ENCODE results near the gene CDC14B.
A peak's percentile ranks its signal among the peaks of the same experiment; 100 is the strongest.

The CDC14B gene

DNA sequence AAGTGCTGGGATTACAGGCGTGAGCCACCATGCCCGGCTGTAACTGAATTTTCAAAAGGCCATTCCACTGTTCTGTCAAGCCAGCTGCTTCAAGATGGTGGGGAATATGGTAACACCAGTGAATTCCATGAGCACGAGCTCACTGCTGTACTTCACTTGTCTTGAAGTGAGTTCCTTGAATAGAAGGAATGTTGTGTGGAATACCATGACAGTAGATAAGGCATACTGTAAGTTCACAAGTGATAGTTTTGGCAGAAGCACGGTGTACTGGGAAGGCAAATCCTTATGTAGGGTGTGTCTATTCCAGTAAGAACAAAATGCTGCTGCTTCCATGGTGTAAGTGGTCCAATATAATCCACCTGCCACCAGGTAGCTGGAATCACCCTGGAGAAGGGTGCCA, 42.1 kb upstream of the CDC14B start:
- Histone ChIP-seq H3K4me3 (ENCODE audit: control insufficient read depth in 1 of 7, extremely low read depth in 1 of 7, insufficient read depth in 4 of 7, low read depth in 2 of 7, low read length in 6 of 7) (no peak overlapping the region), H3K9me3 (ENCODE audit: control extremely low read depth in 1 of 5, control insufficient read depth in 4 of 5, insufficient read depth in 2 of 5, low read depth in 1 of 5, low read length in 4 of 5) (no peaks in the 10 kb centered on the region), H3K36me3 (ENCODE audit: control insufficient read depth in 4 of 4, insufficient read depth in 4 of 4, low read length in 3 of 4) (no peaks in the 10 kb centered on the region), H3K27me3 (replicated peaks in 2 of 5; ENCODE audit: control insufficient read depth in 4 of 5, insufficient read depth in 5 of 5, low read length in 4 of 5) (no peaks in the 10 kb centered on the region), H3K4me1 (ENCODE audit: control extremely low read depth in 1 of 4, control insufficient read depth in 4 of 4, insufficient read depth in 4 of 4, low read length in 3 of 4) (no peaks in the 10 kb centered on the region), H3K27ac (ENCODE audit: insufficient read depth in 1 of 2, low read depth in 1 of 2, low read length in 2 of 2, poor library complexity in 1 of 2, severe bottlenecking in 2 of 2) (no peak overlapping the region)
- ChIA-PET CTCF (interaction anchor here (0.7 kb wide), 1 partner anchor 333 kb away, joined by 3 read pairs; no protein-coding TSS in a partner anchor), POLR2A (no interaction called here)
- WGBS (ENCODE audit: insufficient coverage) = 95% methylated on average over 4 of the region's 4 CpGs
- DNase-seq = no peak

- Histone ChIP-seq H3K36me3 (ENCODE audit: control insufficient read depth in 4 of 4, insufficient read depth in 4 of 4, low read length in 3 of 4) (no peaks in the 10 kb centered on the region), H3K27me3 (replicated peaks in 2 of 5; ENCODE audit: control insufficient read depth in 4 of 5, insufficient read depth in 5 of 5, low read length in 4 of 5) (no peaks in the 10 kb centered on the region), H3K4me1 (ENCODE audit: control extremely low read depth in 1 of 4, control insufficient read depth in 4 of 4, insufficient read depth in 4 of 4, low read length in 3 of 4) (peaks cover under 1 to 8% (median 3%) of the 10 kb centered on the region in 4 experiments), H3K4me3 (ENCODE audit: control insufficient read depth in 1 of 7, extremely low read depth in 1 of 7, insufficient read depth in 4 of 7, low read depth in 2 of 7, low read length in 6 of 7) (no peak overlapping the region), H3K27ac (ENCODE audit: insufficient read depth in 1 of 2, low read depth in 1 of 2, low read length in 2 of 2, poor library complexity in 1 of 2, severe bottlenecking in 2 of 2) (no peak overlapping the region), H3K9me3 (ENCODE audit: control extremely low read depth in 1 of 5, control insufficient read depth in 4 of 5, insufficient read depth in 2 of 5, low read depth in 1 of 5, low read length in 4 of 5) (no peaks in the 10 kb centered on the region)
- POLR2A ChIA-PET = no interaction called here
- 100% methylated on average over 4 of the region's 7 CpGs for WGBS (ENCODE audit: insufficient coverage)
- DNase-seq = no peak
- CTCF ChIA-PET = interaction anchor here (0.8 kb wide), 1 partner anchor 14 kb away, joined by 5 read pairs; no protein-coding TSS in a partner anchor
These were observed 41.1 kb upstream of the CDC14B start for GRCh38 chr9:96660692-96661248.

DNA sequence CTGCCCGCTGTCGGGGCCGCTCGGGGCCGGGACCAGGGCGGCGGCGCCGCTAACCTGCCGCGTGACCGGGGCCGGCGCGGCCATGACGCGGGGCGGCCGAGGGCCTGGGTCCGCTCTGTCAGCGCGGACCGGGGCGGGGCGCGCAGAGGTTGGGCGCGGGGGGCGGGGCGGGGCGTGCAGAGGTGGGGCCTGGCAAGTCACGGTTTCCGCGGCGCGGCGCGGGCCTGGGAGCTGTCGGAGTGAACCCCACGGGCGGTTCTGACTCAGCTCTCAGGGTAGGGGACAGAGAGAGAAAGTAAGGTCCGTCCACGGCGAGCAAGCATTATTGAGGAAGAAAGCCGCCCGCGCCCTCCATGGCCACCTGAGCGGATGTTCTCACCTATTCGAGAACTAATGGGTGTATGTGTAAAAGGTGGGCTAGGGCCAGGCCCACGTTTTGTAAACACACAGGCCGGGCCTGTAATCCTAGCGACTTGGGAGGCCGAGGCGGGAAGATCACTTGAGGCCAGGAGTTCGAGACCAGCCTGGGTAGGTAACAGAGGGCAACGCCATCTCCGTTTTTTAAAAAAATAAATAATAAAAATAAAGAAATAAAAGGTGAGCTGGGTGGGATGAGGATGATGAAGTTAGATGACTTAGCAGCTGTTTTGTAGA, 35.7 kb upstream of the CDC14B start, which contains the start of gene PRXL2C:
PRXL2C (minus strand) TSS at position 120 of the 654 bp plus-strand sequence; CDS start at position 84, 36 bp downstream.
- H3K9me3 ChIP-seq (ENCODE audit: control extremely low read depth in 1 of 5, control insufficient read depth in 4 of 5, insufficient read depth in 2 of 5, low read depth in 1 of 5, low read length in 4 of 5) = no peaks in the 10 kb centered on the region
- ChIA-PET POLR2A (interaction anchor here (0.6 to 1.4 kb wide), 2 partner anchors 37 to 371 kb away, joined by 3 to 4 read pairs; no protein-coding TSS in a partner anchor), CTCF (interaction anchor here (2.3 kb wide), 1 partner anchor 12 kb away, joined by 13 read pairs; no protein-coding TSS in a partner anchor)
- H3K27ac ChIP-seq (ENCODE audit: insufficient read depth in 1 of 2, low read depth in 1 of 2, low read length in 2 of 2, poor library complexity in 1 of 2, severe bottlenecking in 2 of 2) = peak within 1 kb of the TSS; percentile 90 to 93
- H3K27me3 ChIP-seq (replicated peaks in 2 of 5; ENCODE audit: control insufficient read depth in 4 of 5, insufficient read depth in 5 of 5, low read length in 4 of 5) = no peaks in the 10 kb centered on the region
- peaks cover 6 to 19% (median 17%) of the 10 kb centered on the region in 4 experiments for H3K4me1 ChIP-seq (ENCODE audit: control extremely low read depth in 1 of 4, control insufficient read depth in 4 of 4, insufficient read depth in 4 of 4, low read length in 3 of 4)
- DNase-seq = peak; percentile 86 to 92 (median 88)
- WGBS (ENCODE audit: insufficient coverage) = 0% methylated on average over 46 of the region's 57 CpGs
- H3K4me3 ChIP-seq (ENCODE audit: control insufficient read depth in 1 of 7, extremely low read depth in 1 of 7, insufficient read depth in 4 of 7, low read depth in 2 of 7, low read length in 6 of 7) = peak within 1 kb of the TSS; percentile 69 to 86 (median 76)
- peaks cover 0 to 11% (median 6%) of the 10 kb centered on the region in 4 experiments for H3K36me3 ChIP-seq (ENCODE audit: control insufficient read depth in 4 of 4, insufficient read depth in 4 of 4, low read length in 3 of 4)

GRCh38 chr9:96654450-96655197, 35.0 kb upstream of the CDC14B start:
- CTCF ChIA-PET = interaction anchor here (1.0 to 2.3 kb wide), 3 partner anchors 12 to 34 kb away, joined by 3 to 13 read pairs (median 5); no protein-coding TSS in a partner anchor
- no peaks in the 10 kb centered on the region for H3K27me3 ChIP-seq (replicated peaks in 2 of 5; ENCODE audit: control insufficient read depth in 4 of 5, insufficient read depth in 5 of 5, low read length in 4 of 5)
- H3K9me3 ChIP-seq (ENCODE audit: control extremely low read depth in 1 of 5, control insufficient read depth in 4 of 5, insufficient read depth in 2 of 5, low read depth in 1 of 5, low read length in 4 of 5) = no peaks in the 10 kb centered on the region
- H3K4me3 ChIP-seq (ENCODE audit: control insufficient read depth in 1 of 7, extremely low read depth in 1 of 7, insufficient read depth in 4 of 7, low read depth in 2 of 7, low read length in 6 of 7) = peak overlapping the region; percentile 68 to 86 (median 76)
- H3K27ac ChIP-seq (ENCODE audit: insufficient read depth in 1 of 2, low read depth in 1 of 2, low read length in 2 of 2, poor library complexity in 1 of 2, severe bottlenecking in 2 of 2) = peak overlapping the region; percentile 90 to 93
- WGBS (ENCODE audit: insufficient coverage) = under 1% methylated on average over 44 of the region's 74 CpGs
- POLR2A ChIA-PET = interaction anchor here (0.6 to 1.4 kb wide), 2 partner anchors 37 to 370 kb away, joined by 3 to 4 read pairs; no protein-coding TSS in a partner anchor
- H3K4me1 ChIP-seq (ENCODE audit: control extremely low read depth in 1 of 4, control insufficient read depth in 4 of 4, insufficient read depth in 4 of 4, low read length in 3 of 4) = peaks cover 6 to 19% (median 17%) of the 10 kb centered on the region in 4 experiments
- DNase-seq = peak; percentile 95 to 98 (median 97)
- H3K36me3 ChIP-seq (ENCODE audit: control insufficient read depth in 4 of 4, insufficient read depth in 4 of 4, low read length in 3 of 4) = peaks cover 2 to 18% (median 9%) of the 10 kb centered on the region in 4 experiments

DNA sequence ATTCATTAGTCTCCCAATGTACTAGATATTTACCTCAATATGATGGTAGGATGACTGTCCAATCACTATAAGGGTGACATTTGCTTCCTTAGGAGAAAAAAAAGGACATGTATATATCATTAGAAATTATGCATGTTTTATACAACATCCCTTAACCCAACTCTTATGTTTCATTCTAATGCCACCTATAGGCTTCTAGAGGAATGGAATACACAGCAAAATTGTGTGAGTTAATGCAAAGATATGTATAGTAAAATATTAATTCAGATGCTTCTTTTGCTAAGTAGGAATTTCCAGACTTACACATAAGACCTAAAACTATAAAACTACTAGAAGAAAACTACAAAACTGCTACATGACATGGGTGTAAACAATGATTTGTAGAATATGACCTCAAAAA, 32.0 kb upstream of the CDC14B start:
- H3K4me3 ChIP-seq (ENCODE audit: control insufficient read depth in 1 of 7, extremely low read depth in 1 of 7, insufficient read depth in 4 of 7, low read depth in 2 of 7, low read length in 6 of 7) = no peak overlapping the region
- H3K27ac ChIP-seq (ENCODE audit: insufficient read depth in 1 of 2, low read depth in 1 of 2, low read length in 2 of 2, poor library complexity in 1 of 2, severe bottlenecking in 2 of 2) = no peak overlapping the region
- DNase-seq = peak; percentile 20 to 45 (median 40)
- no peaks in the 10 kb centered on the region for H3K9me3 ChIP-seq (ENCODE audit: control extremely low read depth in 1 of 5, control insufficient read depth in 4 of 5, insufficient read depth in 2 of 5, low read depth in 1 of 5, low read length in 4 of 5)
- H3K27me3 ChIP-seq (replicated peaks in 2 of 5; ENCODE audit: control insufficient read depth in 4 of 5, insufficient read depth in 5 of 5, low read length in 4 of 5) = no peaks in the 10 kb centered on the region
- peaks cover 2 to 31% (median 13%) of the 10 kb centered on the region in 4 experiments for H3K36me3 ChIP-seq (ENCODE audit: control insufficient read depth in 4 of 4, insufficient read depth in 4 of 4, low read length in 3 of 4)
- H3K4me1 ChIP-seq (ENCODE audit: control extremely low read depth in 1 of 4, control insufficient read depth in 4 of 4, insufficient read depth in 4 of 4, low read length in 3 of 4) = peaks cover 6 to 19% (median 17%) of the 10 kb centered on the region in 4 experiments
- ChIA-PET CTCF (interaction anchor here (0.9 to 1.3 kb wide), 2 partner anchors 211 to 238 kb away, joined by 3 read pairs; no protein-coding TSS in a partner anchor), POLR2A (no interaction called here)

DNA sequence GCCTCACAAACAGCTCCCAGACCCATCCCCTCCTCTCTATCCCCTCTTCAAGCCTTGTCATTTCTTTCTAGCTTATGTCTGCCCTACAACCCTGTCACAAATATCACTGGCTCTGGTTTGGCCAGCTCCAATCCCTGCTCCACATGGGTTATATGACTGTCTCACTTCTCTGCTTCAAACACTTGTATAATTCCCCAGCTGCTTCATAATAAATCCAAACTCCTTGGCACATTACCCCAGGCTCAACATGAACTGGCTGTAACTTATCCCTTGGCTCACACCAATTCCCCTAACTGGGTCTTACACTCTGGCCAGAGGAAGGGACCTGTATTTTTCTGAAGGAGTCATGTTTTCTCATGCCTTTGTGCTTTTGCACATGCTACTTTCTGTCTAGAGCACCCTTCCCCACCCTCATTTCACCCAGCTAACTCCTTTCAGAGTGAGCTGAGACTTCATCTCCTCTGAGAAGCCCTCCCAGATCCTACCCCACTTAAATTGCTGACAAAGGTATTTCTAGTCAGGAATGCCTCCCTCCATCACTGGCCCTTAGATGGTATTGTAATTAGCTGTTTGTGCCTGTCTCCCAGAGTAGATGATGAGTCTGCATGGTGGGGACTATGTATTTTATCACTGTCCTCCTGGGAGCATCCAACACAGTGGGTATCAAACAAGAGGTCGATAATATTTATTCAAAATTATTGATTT, 30.1 kb upstream of the CDC14B start:
- CTCF ChIA-PET = interaction anchor here (0.7 to 1.5 kb wide), 4 partner anchors 161 to 322 kb away, joined by 3 to 4 read pairs (median 4); no protein-coding TSS in a partner anchor

More for the DNA sequence above, 30.1 kb upstream of the CDC14B start:
- DNase-seq = no peak
- WGBS (ENCODE audit: insufficient coverage) = no CpG with 5 or more reads among the region's 1 CpG
- Histone ChIP-seq H3K27ac (ENCODE audit: insufficient read depth in 1 of 2, low read depth in 1 of 2, low read length in 2 of 2, poor library complexity in 1 of 2, severe bottlenecking in 2 of 2) (no peak overlapping the region), H3K4me1 (ENCODE audit: control extremely low read depth in 1 of 4, control insufficient read depth in 4 of 4, insufficient read depth in 4 of 4, low read length in 3 of 4) (peaks cover 3 to 18% (median 16%) of the 10 kb centered on the region in 4 experiments), H3K4me3 (ENCODE audit: control insufficient read depth in 1 of 7, extremely low read depth in 1 of 7, insufficient read depth in 4 of 7, low read depth in 2 of 7, low read length in 6 of 7) (no peak overlapping the region), H3K27me3 (replicated peaks in 2 of 5; ENCODE audit: control insufficient read depth in 4 of 5, insufficient read depth in 5 of 5, low read length in 4 of 5) (no peaks in the 10 kb centered on the region), H3K36me3 (ENCODE audit: control insufficient read depth in 4 of 4, insufficient read depth in 4 of 4, low read length in 3 of 4) (peaks cover 2 to 36% (median 15%) of the 10 kb centered on the region in 4 experiments), H3K9me3 (ENCODE audit: control extremely low read depth in 1 of 5, control insufficient read depth in 4 of 5, insufficient read depth in 2 of 5, low read depth in 1 of 5, low read length in 4 of 5) (no peaks in the 10 kb centered on the region)
- POLR2A ChIA-PET = no interaction called here

Data from common myeloid progenitor, CD34-positive (primary cell).